GM10248 (cell line): ENCODE results near the gene ZNF653.

ENCODE experiments used
- CTCF ChIA-PET: fragments of 300-600 bp; sonication (Branson Sonifier 250); formaldehyde crosslinking; extraction: SDS; loops from one replicate; lab custom pipeline; 2021; ENCODE audit warnings: antibody characterized with exemption; lab: Yijun Ruan, JAX
- POLR2A ChIA-PET: fragments of 350-650 bp; sonication (Branson Sonifier 250); formaldehyde crosslinking; extraction: SDS; loops from one replicate; lab custom pipeline; 2020; ENCODE audit warnings: antibody characterized with exemption; lab: Yijun Ruan, JAX
- DNase-seq: peaks from one replicate; pipeline ENCODE4 v3.0.0; 2012; ENCODE audit errors: extremely low spot score
- CTCF ChIP-seq: IDR thresholded peaks from 2 replicates; pipeline ENCODE4 v1.5.1; 2012; ENCODE audit warnings: mild to moderate bottlenecking, low read depth; ENCODE audit errors: extremely low read depth, missing control alignments, control extremely low read depth

Gene ZNF653

GRCh38 chr19:11483366-11484111 lies 22.1 kb downstream of the ZNF653 start:
- DNase-seq = no peak
- TF ChIP-seq CTCF = no peak
- ChIA-PET POLR2A (no interaction called here), CTCF (interaction anchor here (0.8 to 3.9 kb wide), 47 partner anchors 9 to 542 kb away, joined by 3 to 40 read pairs (median 6); partner anchors contain the start of genes CCDC159, ECSIT, ELOF1 and EPOR)

- DNase-seq = peak; percentile 93
- ChIA-PET POLR2A (interaction anchor here (0.5 to 1.2 kb wide), 5 partner anchors 24 to 364 kb away, joined by 3 to 4 read pairs (median 4); no protein-coding TSS in a partner anchor), CTCF (interaction anchor here (0.6 to 3.9 kb wide), 72 partner anchors 9 to 546 kb away, joined by 3 to 40 read pairs (median 5); partner anchors contain the start of genes CCDC159, ECSIT, ELOF1 and EPOR)
- peak; percentile 96 for TF ChIP-seq CTCF
Observed at GRCh38 chr19:11482384-11483050, 23.1 kb downstream of the ZNF653 start.

GRCh38 chr19:11481534-11482383 lies 23.9 kb downstream of the ZNF653 start:
- TF ChIP-seq CTCF = no peak
- POLR2A ChIA-PET = interaction anchor here (0.7 to 1.2 kb wide), 2 partner anchors 29 to 101 kb away, joined by 3 to 4 read pairs; no protein-coding TSS in a partner anchor
- CTCF ChIA-PET = interaction anchor here (0.6 to 3.9 kb wide), 71 partner anchors 8 to 545 kb away, joined by 3 to 40 read pairs (median 5); partner anchors contain the start of genes CCDC159, ECSIT, ELOF1 and EPOR
- peak; percentile 91 for DNase-seq

GRCh38 chr19:11480715-11481533 lies 24.7 kb downstream of the ZNF653 start, which contains the start of gene ELAVL3:
ELAVL3 (minus strand) TSS chr19:11481046; CDS start chr19:11480608, 438 bp downstream.
- ChIA-PET POLR2A (no interaction called here), CTCF (interaction anchor here (1.2 to 3.9 kb wide), 5 partner anchors 12 to 190 kb away, joined by 3 to 28 read pairs (median 20); partner anchors contain the start of genes ODAD3 and PRKCSH)
- TF ChIP-seq CTCF = no peak
- no peak for DNase-seq

- DNase-seq = no peak
- ChIA-PET CTCF (interaction anchor here (1.8 to 3.1 kb wide), 2 partner anchors 13 to 99 kb away, joined by 4 to 28 read pairs; no protein-coding TSS in a partner anchor), POLR2A (no interaction called here)
- no peak for TF ChIP-seq CTCF
Observed at GRCh38 chr19:11479898-11480714, 25.5 kb downstream of the ZNF653 start.
